ELR (cell line): ENCODE data around the gene SAC3D1.
"Not testable (repeated sequence)": the region's sequence is repeated elsewhere in the genome, so short reads cannot be mapped to it uniquely, and the experiment has no call there.

Source experiments
- DNase-seq: peaks from one replicate; pipeline ENCODE4 v3.0.0-alpha.2; 2015; ENCODE audit warnings: low read depth

Gene SAC3D1

DNA sequence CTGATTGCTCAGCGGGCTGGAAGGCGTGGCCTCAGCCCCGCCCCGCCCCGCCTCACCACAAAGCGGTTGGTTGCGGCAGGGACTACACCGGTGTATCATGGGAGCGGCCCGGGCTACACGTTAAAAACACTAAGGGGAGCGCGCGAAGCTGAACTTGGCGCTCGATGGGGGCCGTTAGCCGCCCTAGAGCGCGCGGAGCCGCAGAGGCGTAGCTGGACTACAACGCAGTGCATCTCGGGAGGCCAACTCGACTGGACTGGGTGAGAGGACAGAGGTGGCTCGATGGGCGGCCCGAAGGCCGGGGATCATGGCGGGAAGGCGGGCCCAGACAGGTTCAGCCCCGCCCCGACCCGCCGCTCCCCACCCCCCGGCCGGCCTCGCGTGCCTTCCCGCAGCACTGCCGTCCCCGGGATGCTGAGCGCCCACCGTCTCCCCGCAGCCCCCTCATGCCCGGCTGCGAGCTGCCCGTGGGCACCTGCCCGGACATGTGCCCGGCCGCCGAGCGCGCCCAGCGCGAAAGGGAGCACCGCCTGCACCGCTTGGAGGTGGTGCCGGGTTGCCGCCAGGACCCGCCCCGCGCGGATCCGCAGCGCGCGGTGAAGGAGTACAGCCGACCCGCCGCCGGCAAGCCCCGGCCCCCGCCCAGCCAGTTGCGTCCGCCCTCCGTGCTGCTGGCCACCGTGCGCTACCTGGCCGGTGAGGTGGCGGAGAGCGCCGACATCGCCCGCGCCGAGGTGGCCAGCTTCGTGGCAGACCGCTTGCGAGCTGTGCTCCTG, at the start of gene SAC3D1:
Gene SAC3D1, plus strand, starts transcription at position 364 of the 776 bp plus-strand sequence. Its CDS starts 83 bp downstream, at position 447.
- peak; percentile 97 for DNase-seq

DNA sequence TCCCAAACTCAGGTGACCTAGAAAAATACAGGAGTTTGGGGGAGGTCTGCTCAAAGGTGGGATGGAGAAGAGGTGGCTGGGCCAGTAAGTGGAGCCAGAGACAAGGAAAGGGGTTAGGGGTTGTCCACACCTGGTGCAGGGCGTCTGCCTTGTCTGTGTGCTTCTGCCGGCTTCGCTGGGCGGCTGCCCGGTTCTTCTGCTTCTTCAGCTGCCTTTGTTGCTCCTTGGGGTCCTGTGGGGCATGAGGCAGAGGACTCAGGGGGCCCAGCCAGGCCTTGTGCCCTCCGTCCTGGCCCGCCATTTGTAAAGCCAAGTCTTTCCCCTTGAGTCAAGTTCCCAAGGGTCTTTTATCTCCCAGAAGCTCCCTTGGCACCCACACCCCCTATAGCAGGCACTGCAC, 46.7 kb upstream of the SAC3D1 start:
- no peak for DNase-seq

DNA sequence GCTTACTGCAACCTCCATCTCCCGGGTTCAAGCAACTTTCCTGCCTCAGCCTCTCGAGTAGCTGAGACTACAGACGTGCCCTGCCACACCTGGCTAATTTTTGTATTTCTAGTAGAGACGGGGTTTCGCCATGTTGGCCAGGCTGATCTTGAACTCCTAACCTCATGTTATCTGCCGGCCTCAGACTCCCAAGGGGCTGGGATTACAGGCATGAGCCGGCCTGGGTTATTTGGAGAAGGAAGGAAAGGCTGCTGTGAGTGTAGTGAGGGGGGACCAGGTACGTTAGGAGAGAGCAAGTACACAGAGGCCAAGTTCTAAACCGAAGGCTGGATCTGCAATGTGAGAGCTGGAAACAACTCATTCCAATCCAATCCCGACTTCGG, 44.7 kb upstream of the SAC3D1 start:
- no peak for DNase-seq

DNA sequence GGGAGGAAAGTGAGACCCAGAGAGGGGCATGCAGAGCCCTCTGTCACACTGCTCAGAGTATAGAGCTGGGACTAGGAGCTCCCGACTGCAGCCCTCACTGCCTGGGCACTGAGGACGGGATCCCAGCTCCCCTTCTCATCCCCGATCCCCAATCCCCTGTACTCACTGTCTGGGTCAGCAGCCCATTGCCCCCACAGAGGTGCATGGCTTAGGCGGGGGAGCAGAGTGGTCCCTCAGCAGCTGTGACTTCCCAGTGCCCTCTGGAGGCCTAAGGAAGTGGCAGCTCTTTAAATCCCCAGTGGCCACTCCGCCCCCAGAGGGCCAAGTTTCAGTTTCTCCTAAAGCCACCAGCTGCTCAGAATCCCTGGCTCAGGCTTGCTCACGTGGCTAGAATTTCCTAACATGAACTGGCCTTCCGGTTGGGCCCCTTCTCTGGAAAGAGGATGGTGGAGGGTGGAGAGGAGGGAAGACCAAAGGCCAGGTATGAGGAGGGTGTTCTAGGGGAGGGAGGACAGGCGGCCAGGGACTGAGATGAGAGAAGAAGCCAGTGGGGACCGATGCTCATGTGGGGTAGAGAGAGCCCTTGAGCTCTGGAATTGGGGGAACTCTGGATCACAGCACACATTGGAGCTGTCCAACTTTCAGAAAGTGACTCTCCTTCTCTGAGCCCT, 44.2 kb upstream of the SAC3D1 start, which contains the start of gene BATF2:
Gene BATF2, minus strand, starts transcription at position 262 of the 671 bp plus-strand sequence. Its CDS starts 57 bp downstream, at position 205.
- peak; percentile 87 for DNase-seq

DNA sequence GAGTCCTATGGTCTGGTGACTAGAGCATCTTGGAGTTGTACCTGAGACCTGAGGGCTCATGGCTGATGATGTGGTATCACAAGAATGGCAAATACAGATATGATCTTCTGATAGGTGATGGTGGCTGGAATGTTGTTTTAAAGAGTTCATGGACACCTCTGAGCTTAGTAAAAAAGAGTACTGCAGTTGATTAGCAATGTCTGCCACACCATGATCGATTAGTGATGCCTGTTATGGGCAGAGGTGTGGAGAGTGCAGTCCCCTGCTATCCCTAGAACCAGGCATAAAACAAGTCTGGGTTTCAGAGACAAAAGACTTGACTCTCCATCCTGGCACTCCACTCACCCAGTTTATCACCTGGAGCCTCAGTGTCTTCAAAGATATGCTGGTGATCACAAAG, 42.9 kb upstream of the SAC3D1 start:
- no peak for DNase-seq

DNA sequence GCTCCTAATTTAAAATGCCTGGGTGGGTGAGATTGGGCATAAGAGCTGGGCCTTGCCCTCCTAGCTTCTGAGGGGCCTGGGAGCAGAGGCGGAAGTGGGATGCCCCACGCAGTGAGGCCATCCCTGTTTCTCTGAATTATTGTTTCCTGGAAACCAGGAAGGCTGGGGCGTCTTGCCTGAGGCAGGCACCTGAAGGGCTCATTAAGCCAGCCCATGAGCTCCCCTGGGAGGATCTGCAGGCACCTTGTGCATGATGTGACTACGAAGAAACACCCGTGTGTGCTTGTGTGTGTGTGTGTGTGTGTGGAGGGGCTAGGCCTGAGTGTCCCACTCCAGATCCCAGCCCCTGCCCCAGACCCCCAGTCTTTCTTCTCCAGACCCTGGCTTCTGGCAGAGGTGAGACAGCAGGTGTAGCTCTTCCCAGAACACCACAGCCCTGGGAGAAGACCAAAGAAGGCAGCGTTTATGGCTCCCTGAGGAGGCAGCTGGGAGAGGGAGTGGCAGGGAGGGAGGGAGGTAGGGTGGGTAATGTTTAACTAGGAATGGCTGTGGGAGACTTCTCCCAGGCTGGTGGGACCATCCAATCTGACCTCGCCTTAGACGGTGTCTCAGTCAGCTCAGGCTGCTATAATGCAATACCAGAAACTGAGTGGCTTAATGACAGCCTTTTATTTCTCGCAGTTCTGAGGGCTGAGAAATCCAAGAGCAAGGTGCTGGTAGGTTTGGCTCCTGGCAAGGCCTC, 42.1 kb upstream of the SAC3D1 start:
- no peak for DNase-seq

DNA sequence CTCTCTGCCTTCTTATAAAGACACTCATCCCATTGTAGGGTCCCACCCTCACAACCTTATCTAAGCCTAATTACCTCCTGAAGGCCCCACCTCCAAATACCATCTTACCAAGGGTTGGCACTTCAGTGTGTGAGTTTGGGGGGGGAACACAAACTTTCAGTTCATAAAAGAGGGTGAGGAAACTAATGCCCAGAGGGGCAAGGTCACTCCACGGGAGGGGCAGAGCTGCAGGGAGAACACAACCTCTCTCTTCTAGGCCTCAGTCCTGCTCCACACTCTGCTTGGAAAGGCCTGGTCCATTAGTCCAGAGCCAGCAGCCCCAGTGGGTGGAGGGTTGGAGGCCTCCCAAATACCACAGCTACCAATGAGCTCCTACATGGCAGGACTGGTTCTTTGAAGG, 41.5 kb upstream of the SAC3D1 start:
- DNase-seq = no peak

DNA sequence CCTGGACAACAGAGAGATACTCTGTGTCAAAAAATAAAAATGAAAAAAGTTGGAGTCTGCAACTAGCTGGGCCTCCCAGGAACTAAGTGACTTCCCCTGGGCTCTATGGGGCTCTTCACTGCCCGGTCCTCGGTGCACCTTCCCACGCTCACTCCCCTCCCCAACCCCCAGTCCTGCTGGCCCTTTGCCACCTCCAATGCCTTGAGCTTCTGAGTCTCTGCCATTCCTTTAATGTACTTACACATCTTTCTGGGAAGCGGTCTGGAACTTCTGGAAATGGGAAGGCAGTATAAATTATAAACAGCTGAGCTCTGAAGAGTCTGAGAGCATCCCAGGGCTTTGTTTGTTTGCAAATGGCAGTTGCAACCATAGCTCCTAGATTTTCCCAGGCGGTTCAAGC, 38.3 kb upstream of the SAC3D1 start:
- DNase-seq = no peak

DNA sequence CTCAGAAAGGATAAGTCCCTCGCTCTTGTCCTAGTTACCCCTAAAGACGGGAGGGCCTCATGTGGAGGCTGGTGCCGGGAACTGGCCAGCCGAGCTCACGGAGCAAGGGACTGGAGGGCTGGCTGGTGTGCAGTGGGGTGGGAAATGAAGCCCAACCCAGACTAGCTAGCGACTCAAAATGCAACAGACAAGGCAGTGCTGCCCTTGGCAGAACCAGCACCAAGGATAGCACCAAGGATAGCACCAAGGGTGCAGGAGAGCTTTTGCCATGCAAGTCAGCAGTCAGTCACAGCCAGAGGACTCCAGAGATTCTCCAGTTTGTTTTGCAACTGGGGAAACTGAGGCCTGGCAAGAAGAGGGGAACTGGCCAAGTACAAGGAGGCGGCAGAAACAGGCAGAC, 37.7 kb upstream of the SAC3D1 start:
- peak; percentile 36 for DNase-seq

DNA sequence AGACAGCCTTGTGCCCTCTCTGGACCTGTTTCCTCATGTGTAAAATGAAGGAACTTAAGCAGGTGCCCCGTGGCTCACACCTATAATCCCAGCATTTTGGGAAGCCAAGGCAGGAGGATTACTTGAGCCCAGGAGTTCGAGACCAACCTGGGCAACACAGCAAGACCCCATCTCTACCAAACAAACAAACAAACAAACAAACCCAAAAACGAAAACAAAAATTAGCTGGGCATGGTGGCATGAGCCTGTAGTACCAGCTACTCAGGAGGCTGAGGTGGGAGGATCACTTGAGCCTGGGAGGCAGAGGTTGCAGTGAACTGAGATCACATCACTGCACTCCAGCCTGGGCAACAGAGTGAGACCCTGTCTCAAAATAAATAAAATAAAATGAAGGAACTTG, 37.0 kb upstream of the SAC3D1 start:
- not testable (repeated sequence) for DNase-seq

DNA sequence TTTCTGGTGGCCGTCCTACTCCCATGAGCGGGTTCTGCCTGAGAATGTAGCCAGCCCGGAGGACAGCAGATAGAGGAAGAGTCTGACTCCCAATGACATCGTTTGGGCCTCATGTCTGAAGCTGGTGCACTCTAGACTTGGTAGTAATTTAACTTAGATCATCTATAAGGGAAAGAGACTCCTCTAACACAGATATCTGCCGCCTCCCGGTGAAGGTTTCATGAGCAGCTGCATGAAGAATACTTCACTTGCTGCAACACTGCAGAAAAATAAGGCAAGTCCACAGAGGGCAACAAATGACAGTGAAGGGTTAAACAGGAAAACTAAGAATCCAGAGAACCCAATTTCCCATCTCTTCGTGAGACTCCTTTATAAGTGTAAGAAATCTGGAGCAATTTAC, 33.0 kb upstream of the SAC3D1 start:
- DNase-seq = no peak

DNA sequence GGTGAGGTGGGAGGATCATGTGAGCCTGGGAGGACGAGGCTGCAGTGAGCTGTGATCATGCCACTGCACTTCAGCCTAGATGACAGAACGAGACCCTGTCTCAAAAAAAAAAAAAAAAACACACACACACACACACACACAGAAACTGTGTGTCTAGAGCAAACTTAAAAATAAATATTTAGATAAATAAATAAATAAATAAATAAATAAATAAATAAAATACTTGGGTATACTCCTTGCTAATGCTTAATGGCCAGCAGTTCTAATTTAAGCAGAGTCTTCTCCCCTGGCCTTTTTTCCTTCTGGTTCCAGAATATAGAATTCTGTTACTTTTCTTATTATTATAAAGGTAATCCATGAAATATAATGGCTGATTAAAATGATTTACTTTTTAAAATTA, 32.1 kb upstream of the SAC3D1 start:
- DNase-seq = no peak

DNA sequence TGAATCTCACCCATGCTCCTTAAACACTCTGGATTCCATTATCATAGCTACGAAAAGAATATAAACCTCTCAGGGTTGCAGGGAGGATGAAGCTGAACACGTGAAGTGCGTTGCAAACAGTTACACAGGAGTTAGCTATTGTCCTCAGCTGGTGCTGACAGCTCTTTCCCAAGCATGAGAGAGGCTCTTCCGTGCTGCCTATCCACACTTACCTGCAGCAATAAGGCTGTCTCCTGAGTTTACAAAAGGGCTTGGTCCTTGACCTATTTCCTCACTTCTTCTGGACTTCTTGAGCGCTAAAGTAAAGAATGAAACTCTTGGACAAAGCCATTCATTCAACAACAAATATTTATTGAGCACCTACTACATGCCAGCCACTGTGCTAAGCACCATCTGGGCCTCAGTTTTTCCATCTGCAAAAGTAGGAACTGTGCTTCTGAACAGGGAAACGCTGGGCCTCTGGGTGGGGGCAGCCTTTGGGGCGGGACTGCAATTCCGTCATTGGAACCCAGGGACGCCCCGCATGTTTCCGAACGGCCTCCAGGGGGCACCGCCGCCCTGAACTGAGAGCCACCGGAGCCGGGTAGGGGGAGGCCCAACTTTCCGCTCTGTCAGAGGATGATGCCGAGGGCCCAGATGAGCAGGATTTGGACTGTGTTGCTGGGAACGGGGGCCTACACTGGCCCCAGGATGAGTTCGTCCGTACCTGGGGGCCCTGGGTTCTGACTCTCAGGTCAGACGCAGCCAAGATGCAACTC, 27.7 kb upstream of the SAC3D1 start:
- DNase-seq = peak; percentile 91

DNA sequence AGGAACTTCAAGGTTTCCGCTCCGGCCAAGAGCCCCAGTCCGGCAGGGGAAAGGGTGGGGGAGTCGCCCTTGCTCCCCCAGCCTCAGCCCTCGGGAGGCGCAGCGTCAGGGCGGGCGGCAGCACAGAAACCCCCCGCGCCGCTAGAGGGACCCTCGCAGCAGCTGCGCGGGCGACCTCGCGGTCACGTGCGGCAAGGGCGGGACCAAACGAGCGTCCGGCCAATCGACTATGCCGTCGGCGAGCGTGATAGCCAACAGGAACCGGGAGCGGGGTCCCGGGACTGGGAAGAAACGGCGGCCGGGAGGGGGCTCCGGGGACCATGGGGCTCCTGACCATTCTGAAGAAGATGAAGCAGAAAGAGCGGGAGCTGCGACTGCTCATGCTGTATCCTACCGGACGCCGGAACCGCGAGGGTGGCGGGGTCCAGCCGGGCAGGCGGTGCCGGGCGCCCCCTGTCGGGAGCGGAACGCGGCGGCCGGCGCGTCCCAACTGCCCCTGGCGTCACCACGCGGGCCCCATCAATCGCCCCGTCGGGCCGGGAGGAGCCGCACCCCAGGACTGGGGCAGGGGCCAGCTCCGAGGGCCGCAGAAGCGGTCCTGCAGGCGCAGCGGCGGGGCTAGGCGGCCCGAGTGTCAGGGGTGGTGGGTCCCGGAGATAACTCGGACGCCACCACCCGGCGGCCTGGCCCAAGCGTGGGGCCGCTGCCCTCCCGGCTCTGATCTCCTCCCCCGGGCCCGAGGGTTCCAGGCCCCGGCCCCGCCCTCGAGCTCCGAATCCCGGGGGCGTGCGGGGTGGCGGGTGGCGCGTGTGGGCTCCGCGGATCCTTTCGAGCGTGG, 26.9 kb upstream of the SAC3D1 start, which contains the start of gene ARL2:
Gene ARL2, plus strand, starts transcription at position 273 of the 838 bp plus-strand sequence. Its CDS starts 48 bp downstream, at position 321.
- DNase-seq = peak; percentile 93

DNA sequence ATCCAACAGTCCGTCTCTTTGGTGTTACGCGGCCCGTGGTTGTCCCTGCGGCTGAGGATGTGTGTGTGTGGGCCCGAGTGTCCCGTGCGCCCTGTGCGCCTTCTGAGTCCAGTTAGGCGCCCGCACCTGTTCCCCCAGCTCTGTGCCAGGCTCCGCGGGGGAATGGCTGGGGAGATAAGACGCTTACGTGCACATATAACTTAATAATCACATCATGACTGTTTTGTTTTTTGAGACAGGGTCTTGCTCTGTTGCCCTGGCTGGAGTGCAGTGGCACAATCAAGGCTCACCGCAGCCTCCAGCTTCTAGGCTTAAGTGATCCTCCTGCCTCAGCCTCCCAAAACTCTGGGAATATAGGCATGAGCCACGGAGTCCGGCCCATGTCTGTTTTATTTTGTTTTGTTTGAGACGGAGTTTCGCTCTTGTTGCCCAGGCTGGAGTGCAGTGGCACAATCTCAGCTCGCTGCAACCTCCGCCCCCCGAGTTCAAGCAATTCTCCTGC, 26.2 kb upstream of the SAC3D1 start:
- DNase-seq = no peak

DNA sequence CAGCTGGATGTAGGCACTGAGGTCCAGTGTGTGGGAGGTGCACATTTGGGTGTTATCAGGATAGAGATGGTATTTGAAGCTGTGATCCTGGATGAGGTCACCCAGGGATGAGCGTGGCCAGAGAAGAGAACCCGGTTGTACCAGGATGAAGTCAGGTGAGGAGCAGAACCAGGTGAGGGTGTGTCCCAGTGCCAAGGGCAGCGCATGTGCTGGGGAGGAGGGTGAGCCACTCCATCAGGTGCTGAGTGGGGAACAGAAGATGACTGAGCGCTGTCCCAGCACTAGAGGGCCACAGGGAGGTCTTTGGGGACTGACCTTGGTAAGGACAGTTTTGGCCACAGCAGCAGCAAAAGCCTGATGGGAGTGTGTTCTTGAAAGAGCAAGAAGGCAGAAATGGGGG, 24.3 kb upstream of the SAC3D1 start:
- no peak for DNase-seq

DNA sequence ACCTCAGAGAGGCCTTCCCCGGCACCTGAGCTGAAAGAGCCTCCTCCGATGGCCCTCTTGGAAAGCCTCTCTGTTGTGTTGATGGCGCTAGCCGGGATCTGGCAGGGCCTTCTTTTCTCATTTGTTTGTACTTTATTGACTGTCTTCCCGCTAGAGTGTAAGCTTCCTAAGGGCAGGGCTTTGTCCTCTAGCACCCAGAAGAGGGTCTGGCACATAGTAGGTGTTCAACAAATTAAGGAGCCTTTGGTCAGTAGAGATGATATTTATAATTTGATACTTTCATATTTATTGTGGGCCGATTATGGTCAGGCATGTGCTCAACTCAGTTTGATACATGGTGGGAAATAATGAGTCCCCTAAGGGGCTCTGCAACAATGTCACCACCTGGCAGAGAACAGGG, 23.1 kb upstream of the SAC3D1 start:
- DNase-seq = no peak

DNA sequence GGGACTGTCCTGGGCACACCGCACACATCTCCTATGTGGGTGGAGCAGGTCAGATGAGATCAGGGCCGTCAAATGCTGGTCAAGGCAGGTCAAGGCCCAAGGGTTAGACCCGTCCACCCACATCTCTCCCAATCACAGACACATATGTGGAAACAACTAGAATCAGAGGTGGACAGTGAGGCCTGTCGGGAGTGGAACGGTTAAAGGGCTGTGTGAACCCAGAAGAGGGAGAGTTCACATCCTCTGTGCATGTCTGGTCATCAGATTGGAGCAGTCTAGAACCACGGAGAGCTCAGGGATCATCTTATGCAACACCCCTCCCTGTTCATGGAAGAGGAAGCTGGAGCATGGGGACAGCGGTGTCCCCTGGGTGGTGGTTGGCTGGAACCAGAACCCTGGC, 21.2 kb upstream of the SAC3D1 start:
- no peak for DNase-seq

DNA sequence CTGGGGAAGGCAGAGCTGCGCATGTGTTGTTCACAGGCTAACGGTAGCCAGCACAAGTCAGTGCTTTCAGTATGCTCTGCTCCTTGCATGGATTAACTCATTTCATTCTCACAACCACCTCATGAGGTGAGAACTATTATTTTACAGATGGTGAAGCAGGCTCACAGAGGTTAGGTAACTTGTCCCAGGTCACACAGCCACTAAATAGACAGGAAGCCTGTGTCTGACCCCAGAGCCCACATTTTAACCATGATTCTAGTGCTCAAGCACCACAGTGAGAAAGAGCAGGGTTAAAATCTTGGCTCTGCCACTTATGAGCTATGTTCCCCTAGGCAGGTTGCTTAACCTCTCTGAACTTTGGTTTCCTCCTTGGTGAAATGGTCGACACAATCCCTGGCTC, 20.0 kb upstream of the SAC3D1 start:
- no peak for DNase-seq

DNA sequence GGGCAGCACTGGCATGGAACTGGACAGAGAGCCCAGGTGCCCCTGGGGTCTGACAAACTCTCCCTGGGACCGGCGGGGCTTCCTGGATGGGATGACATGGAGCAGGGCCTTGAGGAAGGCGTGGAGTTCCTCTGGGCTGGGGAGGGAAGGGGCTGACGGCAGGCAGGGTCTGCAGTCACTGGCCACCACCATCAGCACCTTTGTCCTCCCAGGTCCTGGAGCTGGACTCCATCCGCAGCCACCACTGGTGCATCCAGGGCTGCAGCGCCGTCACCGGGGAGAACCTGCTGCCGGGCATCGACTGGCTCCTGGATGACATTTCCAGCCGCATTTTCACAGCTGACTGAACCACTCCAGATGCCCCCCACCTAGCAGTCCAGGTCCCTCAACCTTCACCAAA, 19.5 kb upstream of the SAC3D1 start:
- no peak for DNase-seq

DNA sequence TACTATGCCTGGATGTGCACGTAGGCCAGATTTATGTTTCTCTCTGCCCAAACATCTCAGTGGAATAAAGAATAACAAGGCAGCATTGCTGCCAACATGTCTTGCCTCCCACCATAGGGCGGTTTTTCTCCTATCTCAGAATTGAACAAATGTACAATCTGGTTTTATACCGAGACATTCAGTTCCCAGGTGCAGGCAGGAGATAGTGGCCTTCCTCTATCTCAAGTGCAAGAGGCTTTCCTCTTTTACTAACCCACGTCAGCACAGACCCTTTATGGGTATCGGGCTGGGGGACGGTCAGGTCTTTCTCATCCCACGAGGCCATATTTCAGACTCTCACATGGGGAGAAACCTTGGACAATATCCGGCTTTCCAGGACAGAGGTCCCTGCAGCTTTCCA, 17.5 kb upstream of the SAC3D1 start:
- DNase-seq = not testable (repeated sequence)
